T-helper 1 cell (primary cell): ENCODE measurements around the gene BRF1.
A peak's percentile ranks its signal among the peaks of the same experiment; 100 is the strongest.

Experiments
- DNase-seq, 5 donors: peaks; one replicate each; pipeline ENCODE4 v3.0.0-alpha.2; 2012 to 2020

The BRF1 gene

GRCh38 chr14:105192866-105193731 is 107.7 kb downstream of the BRF1 start:
- DNase-seq: no peak

GRCh38 chr14:105187935-105188524 is 112.8 kb downstream of the BRF1 start:
- DNase-seq: no peak

- DNase-seq: no peak
These were observed 113.7 kb downstream of the BRF1 start for GRCh38 chr14:105187116-105187515.

- no peak for DNase-seq
These were observed 114.8 kb downstream of the BRF1 start for GRCh38 chr14:105185973-105186372.

- DNase-seq: no peak
These were observed 115.8 kb downstream of the BRF1 start for GRCh38 chr14:105185001-105185400.

- no peak for DNase-seq
These were observed 116.3 kb downstream of the BRF1 start for GRCh38 chr14:105184461-105184860.

- no peak for DNase-seq
These were observed 118.3 kb downstream of the BRF1 start for GRCh38 chr14:105182296-105183020.

- DNase-seq: no peak
These were observed 119.1 kb downstream of the BRF1 start for GRCh38 chr14:105181549-105182295.

- peak; percentile 50 to 83 (median 78) for DNase-seq
These were observed 119.9 kb downstream of the BRF1 start, which contains the start of gene NUDT14 for GRCh38 chr14:105180592-105181548. NUDT14 (minus strand) TSS chr14:105181312; CDS start chr14:105181209, 103 bp downstream.

GRCh38 chr14:105179191-105179590 is 121.6 kb downstream of the BRF1 start:
- no peak for DNase-seq

- DNase-seq: no peak
These were observed 122.0 kb downstream of the BRF1 start for GRCh38 chr14:105178868-105179140.

- DNase-seq: no peak
These were observed 122.5 kb downstream of the BRF1 start for GRCh38 chr14:105178069-105178867.

- DNase-seq: no peak
These were observed 123.7 kb downstream of the BRF1 start for GRCh38 chr14:105177082-105177481.

GRCh38 chr14:105176513-105176912 is 124.3 kb downstream of the BRF1 start:
- DNase-seq: no peak

- DNase-seq: peak in 2 of 5 donors; percentile 33 to 53
These were observed 126.6 kb downstream of the BRF1 start for GRCh38 chr14:105173901-105174894.

- no peak for DNase-seq
These were observed 127.7 kb downstream of the BRF1 start for GRCh38 chr14:105173145-105173544.

- DNase-seq: no peak
These were observed 128.3 kb downstream of the BRF1 start for GRCh38 chr14:105172476-105172875.

GRCh38 chr14:105171004-105171673 is 129.7 kb downstream of the BRF1 start:
- DNase-seq: no peak
